NK-92 (cell line): Measurements from ENCODE around the gene TIMD4.

Experiments
- DNase-seq: peaks from one replicate; lab custom pipeline; 2025; ENCODE audit not compliant: unreplicated experiment; lab: John Stamatoyannopoulos, UW

Gene TIMD4

GRCh38 chr5:156922207-156922792, 40.7 kb downstream of the TIMD4 start:
- no peak for DNase-seq

GRCh38 chr5:156920861-156921431, 42.1 kb downstream of the TIMD4 start:
- no peak for DNase-seq

- no peak for DNase-seq
Measured at GRCh38 chr5:156920042-156920860, 42.8 kb downstream of the TIMD4 start.

GRCh38 chr5:156918311-156918845, 44.6 kb downstream of the TIMD4 start:
- DNase-seq = no peak

- no peak for DNase-seq
Measured at GRCh38 chr5:156914371-156914737, 48.7 kb downstream of the TIMD4 start.

- DNase-seq = no peak
Measured at GRCh38 chr5:156913719-156914370, 49.2 kb downstream of the TIMD4 start.

- DNase-seq = no peak
Measured at GRCh38 chr5:156913355-156913718, 49.7 kb downstream of the TIMD4 start.

- DNase-seq = no peak
Measured at GRCh38 chr5:156912869-156913268, 50.2 kb downstream of the TIMD4 start.

- DNase-seq = no peak
Measured at GRCh38 chr5:156909180-156909579, 53.8 kb downstream of the TIMD4 start.

GRCh38 chr5:156907667-156908066, 55.4 kb downstream of the TIMD4 start:
- DNase-seq = no peak

- DNase-seq = no peak
Measured at GRCh38 chr5:156906807-156907206, 56.2 kb downstream of the TIMD4 start.

- DNase-seq = no peak
Measured at GRCh38 chr5:156896546-156896945, 66.5 kb downstream of the TIMD4 start.

GRCh38 chr5:156893517-156893916, 69.5 kb downstream of the TIMD4 start:
- DNase-seq = no peak

- DNase-seq = no peak
Measured at GRCh38 chr5:156892864-156893263, 70.2 kb downstream of the TIMD4 start.

GRCh38 chr5:156892223-156892622, 70.8 kb downstream of the TIMD4 start:
- no peak for DNase-seq

- no peak for DNase-seq
Measured at GRCh38 chr5:156888520-156888919, 74.5 kb downstream of the TIMD4 start.

- DNase-seq = no peak
Measured at GRCh38 chr5:156883316-156883875, 79.6 kb downstream of the TIMD4 start.

- DNase-seq = no peak
Measured at GRCh38 chr5:156879665-156880285, 83.3 kb downstream of the TIMD4 start.

- no peak for DNase-seq
Measured at GRCh38 chr5:156871212-156871611, 91.8 kb downstream of the TIMD4 start.

- no peak for DNase-seq
Measured at GRCh38 chr5:156870498-156870839, 92.6 kb downstream of the TIMD4 start.
